GM23248 (cell line): ENCODE measurements around the gene CASP14.

ENCODE experiments used
- EZH2 ChIP-seq: fragments of 200-600 bp; sonication (generic); IDR thresholded peaks from 2 replicates; pipeline ENCODE4 v1.6.1; 2018; ENCODE audit warnings: antibody characterized with exemption, mild to moderate bottlenecking; ENCODE audit not compliant: insufficient read depth, poor library complexity, severe bottlenecking
- EZH2phosphoT487 ChIP-seq: fragments of 200-600 bp; sonication (generic); IDR thresholded peaks from 2 replicates; pipeline ENCODE4 v1.6.1; 2018; ENCODE audit warnings: antibody characterized with exemption, moderate library complexity, mild to moderate bottlenecking, low read depth; ENCODE audit not compliant: insufficient read depth

- TF ChIP-seq EZH2 (no peak), EZH2phosphoT487 (no peak)
Observed at GRCh38 chr19:15072930-15073647, 23.8 kb downstream of the CASP14 start.
